ENCODE results near the gene HDAC7.

HDAC7 gene

GRCh38 chr12:47791351-47791746 is 28.4 kb downstream of the HDAC7 start:
- DNase-seq = no peak

DNA sequence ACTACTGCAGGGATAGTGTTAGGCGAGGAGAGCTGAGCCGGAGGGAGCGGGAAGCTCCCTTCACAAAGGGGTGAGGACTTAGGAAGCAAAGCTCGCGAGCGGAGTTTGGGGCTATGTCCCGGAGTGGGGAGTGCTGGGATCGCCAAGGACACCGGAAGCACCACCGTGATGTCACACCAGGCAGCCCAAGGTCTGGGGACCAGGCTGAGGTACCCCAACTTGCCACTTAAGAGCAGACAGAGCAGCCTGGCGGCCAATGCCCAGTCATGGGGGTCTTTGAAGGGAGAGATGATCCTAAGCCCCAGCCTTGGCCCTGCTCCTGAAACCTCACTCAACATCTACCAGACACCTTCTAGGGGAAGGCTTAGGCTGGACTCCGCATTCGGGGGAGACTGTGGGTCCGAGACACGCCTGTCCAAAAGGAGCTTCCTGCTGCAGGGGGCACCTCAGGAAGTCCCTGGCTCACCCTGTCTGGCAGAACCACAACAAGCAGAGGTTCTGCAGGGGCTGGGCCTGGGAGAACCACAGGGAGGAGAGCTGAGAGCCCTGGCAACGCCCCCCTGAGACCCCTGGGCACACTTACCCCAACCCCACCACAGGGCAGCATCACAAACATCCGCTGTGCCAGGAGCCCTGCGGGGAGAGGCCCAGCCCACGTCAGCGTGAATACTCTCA is 28.9 kb downstream of the HDAC7 start:
- DNase-seq = no peak

- DNase-seq = no peak
These were observed 29.8 kb downstream of the HDAC7 start for GRCh38 chr12:47789712-47790489.

GRCh38 chr12:47789141-47789540 is 30.6 kb downstream of the HDAC7 start:
- no peak for DNase-seq

GRCh38 chr12:47787596-47788319 is 31.9 kb downstream of the HDAC7 start:
- no peak for DNase-seq

GRCh38 chr12:47786662-47787280 is 32.9 kb downstream of the HDAC7 start:
- DNase-seq = no peak

DNA sequence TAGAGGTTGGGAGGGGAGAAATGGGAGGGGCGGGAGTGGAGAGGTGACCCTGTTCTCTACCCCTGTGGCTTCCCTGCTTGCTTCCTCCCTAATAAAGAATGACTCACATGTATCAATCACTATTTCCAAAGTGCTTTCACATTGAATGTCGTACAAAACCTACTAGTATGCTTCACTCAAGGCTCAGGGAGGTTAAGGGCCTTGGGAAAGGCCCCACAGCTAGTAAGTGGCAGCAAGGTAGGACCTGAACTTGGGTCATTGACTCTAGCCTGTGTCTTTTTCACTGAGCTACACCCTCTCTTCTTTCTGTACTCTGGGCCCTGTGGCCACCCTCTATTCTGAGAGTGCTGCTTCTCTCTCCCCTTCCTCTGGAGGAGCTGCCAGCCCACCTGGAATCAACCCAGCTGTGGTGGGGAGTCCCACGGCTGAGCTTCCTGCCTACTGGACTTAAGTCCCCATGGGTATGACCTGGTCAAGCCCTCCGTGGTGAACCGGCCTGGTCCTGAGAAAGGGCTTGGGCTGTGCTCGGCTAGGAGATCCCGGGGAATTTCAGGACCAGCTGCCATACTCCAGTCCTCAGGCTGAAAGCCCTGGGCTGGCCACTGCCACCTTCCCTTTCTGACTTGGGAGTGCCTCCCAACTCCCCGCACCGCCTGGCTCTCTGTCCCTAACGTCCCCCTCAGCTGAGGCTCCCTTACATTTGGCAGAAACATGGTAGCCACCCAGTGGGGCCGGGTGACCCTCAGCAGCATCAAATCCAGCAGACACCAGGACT is 33.6 kb downstream of the HDAC7 start:
- no peak for DNase-seq

GRCh38 chr12:47785036-47785886 is 34.4 kb downstream of the HDAC7 start:
- no peak for DNase-seq

DNA sequence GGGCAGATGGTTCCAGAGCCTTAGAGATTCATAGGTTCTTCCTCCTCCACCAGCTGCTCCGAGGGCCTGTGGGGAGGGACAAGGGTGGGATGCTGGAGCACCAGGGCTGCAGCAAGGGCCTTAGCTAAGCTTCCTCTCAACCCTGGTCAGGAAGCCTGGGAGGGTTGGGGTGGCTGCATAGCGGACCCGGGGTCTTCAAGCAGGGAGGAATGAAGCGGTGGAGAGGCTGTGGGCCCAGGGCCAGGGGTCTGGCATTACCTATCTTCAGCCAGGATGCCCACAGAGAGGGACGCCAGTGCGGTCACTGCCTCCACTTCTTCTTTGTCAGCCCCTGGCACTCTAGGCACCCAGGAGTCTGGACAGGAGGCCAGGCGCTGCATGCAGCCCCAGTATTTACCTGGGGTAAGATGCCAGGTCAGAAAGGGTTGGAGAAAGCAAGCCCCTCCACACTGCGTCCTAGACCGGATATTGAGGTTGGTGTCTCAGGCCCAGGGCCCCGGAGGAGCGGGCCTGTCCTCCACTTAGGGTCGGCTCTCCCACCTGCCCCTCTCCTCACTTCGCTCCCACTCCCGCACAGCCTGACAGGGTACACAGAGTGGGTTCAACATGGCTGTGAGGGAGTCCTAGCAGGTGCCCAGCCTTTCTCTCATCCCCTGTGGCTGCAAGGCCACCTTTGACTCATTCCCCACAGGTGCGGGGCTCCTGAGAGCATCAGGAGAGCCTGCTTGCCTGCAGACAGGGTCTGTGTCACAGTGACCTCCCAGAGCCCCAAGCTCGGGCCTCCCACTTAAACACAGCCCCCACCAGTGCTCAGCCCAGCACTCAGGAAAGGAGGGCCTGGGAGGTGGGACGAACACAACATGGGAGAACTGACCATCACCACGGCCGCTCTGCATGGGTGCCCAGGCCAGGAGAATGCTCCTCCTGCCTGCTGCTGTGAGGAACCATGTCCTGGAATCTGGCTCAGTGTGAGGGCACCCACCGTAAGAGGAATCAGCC is 35.6 kb downstream of the HDAC7 start:
- DNase-seq = no peak

DNA sequence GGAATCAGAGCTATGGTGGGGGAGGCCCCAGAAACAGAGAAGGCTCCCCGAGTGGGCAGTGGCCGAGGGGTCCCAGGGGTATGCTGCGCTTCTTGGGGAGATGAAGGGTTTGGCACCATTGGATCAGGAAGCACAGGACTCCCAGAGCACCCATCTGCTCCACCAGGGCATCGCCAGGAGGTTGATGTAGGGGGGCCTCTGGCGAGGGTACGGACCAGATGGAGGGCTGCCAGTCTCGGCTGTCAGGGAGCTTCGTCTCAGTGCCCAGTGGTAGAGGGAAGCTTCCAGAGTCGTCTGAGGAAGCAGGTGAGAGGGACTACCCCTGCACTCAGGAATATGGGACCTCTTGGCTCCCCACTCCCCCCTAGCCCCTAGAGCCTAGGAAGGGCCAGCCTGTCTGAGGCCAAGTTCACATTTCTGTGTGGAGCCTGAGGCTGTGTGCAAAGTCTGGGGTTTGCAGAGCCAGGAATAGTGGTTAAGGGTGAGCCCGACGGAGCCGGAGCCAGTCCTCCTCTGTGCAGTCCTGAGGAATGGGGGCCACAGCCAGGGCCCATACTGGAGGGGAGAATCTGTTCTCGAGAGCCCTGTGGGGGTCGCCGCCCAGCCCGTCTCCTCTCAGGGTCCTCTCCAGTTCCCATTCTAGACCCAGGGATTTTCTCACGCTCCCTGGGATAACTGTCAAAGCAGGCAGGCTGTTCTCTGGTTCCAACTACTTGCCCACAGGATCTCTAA is 36.5 kb downstream of the HDAC7 start:
- no peak for DNase-seq

DNA sequence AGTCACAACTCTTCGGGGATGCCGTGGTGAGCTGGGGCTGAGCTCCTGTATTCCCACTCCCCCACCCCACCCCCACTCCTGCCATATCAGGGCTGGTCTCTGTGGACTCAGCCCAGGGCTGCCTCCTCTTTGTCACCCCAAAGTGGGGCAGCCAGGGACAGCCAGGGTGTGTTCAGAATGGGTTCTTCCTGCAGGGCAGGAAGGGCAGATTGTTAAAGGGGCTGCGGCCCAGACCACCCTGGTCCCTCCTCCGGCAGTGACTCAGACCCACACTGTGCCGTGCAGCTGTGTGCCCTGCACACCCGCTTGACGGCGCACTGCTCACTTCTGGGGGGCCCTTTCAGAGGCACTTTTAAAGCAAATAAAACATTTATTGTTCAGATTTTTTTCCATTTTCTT is 37.3 kb downstream of the HDAC7 start:
- DNase-seq = no peak

GRCh38 chr12:47781479-47782371 is 38.0 kb downstream of the HDAC7 start:
- DNase-seq = no peak

DNA sequence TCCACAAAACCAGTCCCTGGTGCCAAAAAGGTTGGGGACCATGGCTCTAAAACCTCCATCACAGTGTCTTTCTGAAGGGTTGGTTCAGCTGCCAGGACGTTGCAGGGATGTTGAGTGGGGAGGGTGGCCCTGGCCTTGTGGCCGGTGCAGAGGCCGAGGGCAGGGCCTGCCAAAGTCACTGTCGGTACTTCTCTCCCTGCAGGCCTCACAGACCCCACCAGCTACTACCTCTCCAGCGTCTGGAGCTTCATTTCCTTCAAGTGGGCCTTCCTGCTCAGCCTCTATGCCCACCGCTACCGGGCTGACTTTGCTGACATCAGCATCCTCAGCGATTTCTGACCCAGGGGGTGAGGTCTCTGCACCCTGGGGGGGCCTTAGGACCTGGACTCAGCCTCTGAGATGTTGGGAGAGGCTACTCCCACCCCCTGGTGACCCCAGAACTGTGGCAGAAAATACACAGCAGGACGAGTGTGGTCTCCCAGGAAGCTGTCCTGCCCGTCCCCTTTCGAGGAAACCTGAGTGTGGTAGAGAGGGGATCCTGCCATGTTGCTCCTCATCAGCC is 39.7 kb downstream of the HDAC7 start:
- no peak for DNase-seq

- peak; percentile 80 for DNase-seq
These were observed 40.3 kb downstream of the HDAC7 start for GRCh38 chr12:47779301-47779942.

- DNase-seq = no peak
These were observed 40.8 kb downstream of the HDAC7 start for GRCh38 chr12:47778881-47779280.

GRCh38 chr12:47777741-47778558 is 41.8 kb downstream of the HDAC7 start:
- DNase-seq = no peak

DNA sequence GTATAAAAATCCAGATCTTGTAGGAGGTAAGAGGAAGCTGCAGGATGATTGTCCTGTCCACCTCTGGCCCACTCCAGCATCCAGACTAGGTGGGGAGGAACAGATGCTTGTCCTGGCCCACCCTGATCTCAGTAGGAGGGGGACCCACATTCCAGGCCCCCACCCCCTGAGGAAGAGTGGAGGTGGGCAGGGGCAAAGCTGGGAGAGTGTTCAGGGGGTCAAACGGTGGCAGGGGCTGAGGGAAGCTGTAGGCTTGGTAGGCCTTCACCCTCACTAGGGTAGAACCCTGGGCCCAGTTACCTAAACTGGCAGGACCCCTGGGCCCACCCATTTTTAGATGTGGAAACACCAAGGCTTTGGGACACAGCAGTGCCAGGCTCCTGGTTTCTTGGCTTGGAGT is 42.6 kb downstream of the HDAC7 start:
- no peak for DNase-seq
